GM21717 (cell line): ENCODE measurements around the gene GNB1.
"Not testable (repeated sequence)": the region's sequence is repeated elsewhere in the genome, so short reads cannot be mapped to it uniquely, and the experiment has no call there.

Experiments
- ATAC-seq: cut with Tn5 transposase; IDR thresholded peaks from one replicate; pipeline ENCODE4 v1.9.1; 2021; ENCODE audit warnings: mild to moderate bottlenecking, moderate library complexity; ENCODE audit not compliant: unreplicated experiment

Gene GNB1

GRCh38 chr1:1861761-1862310 is 29.1 kb downstream of the GNB1 start:
- not testable (repeated sequence) for ATAC-seq

GRCh38 chr1:1861339-1861730 is 29.6 kb downstream of the GNB1 start:
- no peak for ATAC-seq

- not testable (repeated sequence) for ATAC-seq
Measured at GRCh38 chr1:1859970-1860697, 30.8 kb downstream of the GNB1 start.

GRCh38 chr1:1858382-1859086 is 32.4 kb downstream of the GNB1 start:
- ATAC-seq, result no peak

- no peak for ATAC-seq
Measured at GRCh38 chr1:1857096-1857703, 33.7 kb downstream of the GNB1 start.

- not testable (repeated sequence) for ATAC-seq
Measured at GRCh38 chr1:1856161-1856560, 34.7 kb downstream of the GNB1 start.

- ATAC-seq, result no peak
Measured at GRCh38 chr1:1853593-1854257, 37.2 kb downstream of the GNB1 start.

- ATAC-seq, result no peak
Measured at GRCh38 chr1:1852619-1853414, 38.1 kb downstream of the GNB1 start.

GRCh38 chr1:1847890-1848289 is 43.0 kb downstream of the GNB1 start:
- ATAC-seq, result no peak

GRCh38 chr1:1847061-1847850 is 43.6 kb downstream of the GNB1 start:
- no peak for ATAC-seq

GRCh38 chr1:1846386-1846918 is 44.4 kb downstream of the GNB1 start:
- no peak for ATAC-seq

GRCh38 chr1:1842360-1843146 is 48.3 kb downstream of the GNB1 start:
- ATAC-seq, result no peak

- ATAC-seq, result no peak
Measured at GRCh38 chr1:1841575-1841995, 49.3 kb downstream of the GNB1 start.

- ATAC-seq, result no peak
Measured at GRCh38 chr1:1839311-1839965, 51.4 kb downstream of the GNB1 start.

- ATAC-seq, result no peak
Measured at GRCh38 chr1:1836119-1836518, 54.8 kb downstream of the GNB1 start.

GRCh38 chr1:1835546-1835945 is 55.3 kb downstream of the GNB1 start:
- no peak for ATAC-seq

- peak; percentile 48 for ATAC-seq
Measured at GRCh38 chr1:1833916-1834325, 57.0 kb downstream of the GNB1 start.

- ATAC-seq, result no peak
Measured at GRCh38 chr1:1833456-1833855, 57.4 kb downstream of the GNB1 start.
